Lung (tissue), 12 donors: ENCODE results near the gene BCAS3. TPM values are rescaled to one million over a fixed set of nuclear protein-coding genes. Genes with fewer than 3 reads are reported as not detected.

Source experiments
- ATAC-seq: fragments of 200-7000 bp; cut with Tn5 transposase; one replicate; pipeline ENCODE4 v1.9.1; 2020; ENCODE audit warnings: moderate number of reproducible peaks; ENCODE audit not compliant: insufficient read depth, low FRiP score
- DNase-seq, 3 donors: peaks; one replicate each; pipeline ENCODE4 v3.0.0-alpha.2; 2013 to 2017
- H3K27ac ChIP-seq, 2 donors: one replicate each; pipeline ENCODE4 v1.5.1; 2013; ENCODE audit warnings: mild to moderate bottlenecking in 2 of 2, moderate library complexity in 2 of 2, control low read depth in 1 of 2, inconsistent platforms in 1 of 2, low read depth in 1 of 2, low read length in 1 of 2
- H3K27me3 ChIP-seq, 3 donors: one replicate each; pipeline ENCODE4 v1.5.1; 2013; ENCODE audit warnings: low read length in 2 of 3; ENCODE audit not compliant: control insufficient read depth in 3 of 3, insufficient read depth in 3 of 3
- H3K36me3 ChIP-seq, 4 donors: one replicate each; pipeline ENCODE4 v1.5.1; 2013; ENCODE audit warnings: low read length in 4 of 4, mild to moderate bottlenecking in 1 of 4, moderate library complexity in 1 of 4; ENCODE audit not compliant: control insufficient read depth in 4 of 4, insufficient read depth in 4 of 4
- H3K4me1 ChIP-seq, 5 donors: one replicate each; pipeline ENCODE4 v1.5.1; 2013; ENCODE audit warnings: low read length in 5 of 5, mild to moderate bottlenecking in 2 of 5, moderate library complexity in 1 of 5; ENCODE audit not compliant: control insufficient read depth in 5 of 5, insufficient read depth in 5 of 5
- H3K4me3 ChIP-seq: one replicate; pipeline ENCODE4 v1.5.1; 2013; ENCODE audit warnings: mild to moderate bottlenecking, control low read depth, moderate library complexity
- H3K9ac ChIP-seq, 2 donors: one replicate each; pipeline ENCODE4 v1.5.1; 2013; ENCODE audit warnings: low read length in 2 of 2, control low read depth in 1 of 2; ENCODE audit not compliant: insufficient read depth in 1 of 2
- H3K9me3 ChIP-seq, 4 donors: one replicate each; pipeline ENCODE4 v1.5.1; 2013; ENCODE audit warnings: low read length in 3 of 4, mild to moderate bottlenecking in 1 of 4, moderate library complexity in 1 of 4; ENCODE audit not compliant: control insufficient read depth in 4 of 4, insufficient read depth in 3 of 4
- WGBS, 2 donors: extraction: QIAGEN DNeasy Blood & Tissue Kit; methylation state at CpG; one replicate each; pipeline ENCODE4 v1.1.7; 2013; 5-methylcytosine and 5-hydroxymethylcytosine counted together
- polyA plus RNA-seq, 2 donors: library from polyadenylated mRNA; stranded (reverse); fragments of 200-250 nt; gene quantifications; one replicate each; pipeline ENCODE4 v1.2.1, GENCODE V29; 2013
- total RNA-seq, 2 donors: library from RNA; depleted of rRNA in 1 of 2; stranded (reverse); fragments of >200 nt in 1 of 2; gene quantifications; one replicate each; pipeline ENCODE4 v1.2.1, GENCODE V29; 2014 to 2021
- TF ChIP-seq, protein P1 (sequence below): IDR thresholded peaks from 2 replicates; pipeline ENCODE4 v1.5.1; 2012; ENCODE audit warnings: mild to moderate bottlenecking; ENCODE audit errors: control extremely low read depth, extremely low read depth
- donor health status: control.
- donor health status: control.
- donor health status: Bipolar disorder and iron deficiency.
- donor health status: healthy.
- donor health status: DM: yes; HTN: yes; CAD: no.

The BCAS3 gene
- total and polyA plus RNA-seq, 4 donors, result 4.0 to 101 (median 20.3) TPM

DNA sequence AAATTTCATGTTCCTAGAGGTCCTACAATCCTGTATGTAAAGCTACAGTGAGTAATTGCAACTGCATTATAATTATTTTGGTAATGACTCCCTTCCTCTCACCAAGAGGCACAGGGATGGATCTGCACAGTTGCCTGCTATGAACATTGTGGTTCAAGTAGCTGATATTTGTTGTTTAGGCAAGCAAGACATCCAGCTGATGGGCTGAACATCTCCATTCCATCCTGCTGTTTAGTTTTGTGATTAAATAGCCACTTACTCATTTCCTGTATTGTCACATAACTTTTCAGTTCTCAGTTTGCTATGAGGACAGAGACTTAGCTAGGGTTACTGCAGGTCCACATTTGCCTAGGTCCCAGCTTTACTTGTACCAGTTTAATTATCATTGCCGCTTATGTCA lies 540.8 kb downstream of the BCAS3 start:
- Histone ChIP-seq H3K27ac (no peak overlapping the region), H3K4me1 (peaks cover 0 to 49% (median 19%) of the 10 kb centered on the region in 5 donors), H3K9me3 (no peaks in the 10 kb centered on the region), H3K36me3 (no peaks in the 10 kb centered on the region), H3K9ac (no peak overlapping the region), H3K4me3 (no peak overlapping the region), H3K27me3 (no peaks in the 10 kb centered on the region)
- ATAC-seq (no peak), DNase-seq (no peak)
- TF ChIP-seq, protein P1, sequence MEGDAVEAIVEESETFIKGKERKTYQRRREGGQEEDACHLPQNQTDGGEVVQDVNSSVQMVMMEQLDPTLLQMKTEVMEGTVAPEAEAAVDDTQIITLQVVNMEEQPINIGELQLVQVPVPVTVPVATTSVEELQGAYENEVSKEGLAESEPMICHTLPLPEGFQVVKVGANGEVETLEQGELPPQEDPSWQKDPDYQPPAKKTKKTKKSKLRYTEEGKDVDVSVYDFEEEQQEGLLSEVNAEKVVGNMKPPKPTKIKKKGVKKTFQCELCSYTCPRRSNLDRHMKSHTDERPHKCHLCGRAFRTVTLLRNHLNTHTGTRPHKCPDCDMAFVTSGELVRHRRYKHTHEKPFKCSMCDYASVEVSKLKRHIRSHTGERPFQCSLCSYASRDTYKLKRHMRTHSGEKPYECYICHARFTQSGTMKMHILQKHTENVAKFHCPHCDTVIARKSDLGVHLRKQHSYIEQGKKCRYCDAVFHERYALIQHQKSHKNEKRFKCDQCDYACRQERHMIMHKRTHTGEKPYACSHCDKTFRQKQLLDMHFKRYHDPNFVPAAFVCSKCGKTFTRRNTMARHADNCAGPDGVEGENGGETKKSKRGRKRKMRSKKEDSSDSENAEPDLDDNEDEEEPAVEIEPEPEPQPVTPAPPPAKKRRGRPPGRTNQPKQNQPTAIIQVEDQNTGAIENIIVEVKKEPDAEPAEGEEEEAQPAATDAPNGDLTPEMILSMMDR, result no peak
- WGBS, 2 donors, result 90 to 92% methylated on average over 1 of the region's 1 CpG

DNA sequence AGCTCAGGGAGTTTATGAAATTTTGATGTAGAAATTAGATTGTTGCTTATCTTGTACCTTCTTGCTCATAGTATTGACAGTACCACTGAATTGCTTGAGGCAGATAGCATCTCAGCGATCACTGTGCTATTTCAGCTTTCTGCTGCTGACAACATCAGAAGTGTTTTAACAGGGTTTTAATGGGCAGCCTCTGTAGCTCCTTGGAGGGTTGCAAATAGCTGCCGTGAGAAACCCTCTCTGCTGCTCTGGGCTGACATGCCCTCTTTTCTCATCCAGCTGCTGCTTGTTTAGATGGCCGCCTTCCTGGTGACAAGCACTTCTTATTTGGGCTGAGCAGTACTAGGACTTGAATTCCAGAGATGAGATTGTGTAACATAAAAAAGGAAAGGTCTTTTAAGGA lies 541.8 kb downstream of the BCAS3 start:
- H3K9me3 ChIP-seq, result no peaks in the 10 kb centered on the region
- WGBS, 2 donors, result 48 to 75% methylated on average over 3 of the region's 3 CpGs
- ATAC-seq, result no peak
- no peak overlapping the region for H3K9ac ChIP-seq
- DNase-seq, result peak; percentile 78 to 90 (median 86)
- no peak overlapping the region for H3K4me3 ChIP-seq
- TF ChIP-seq, protein P1, result no peak
- no peaks in the 10 kb centered on the region for H3K27me3 ChIP-seq
- peaks cover 0 to 49% (median 19%) of the 10 kb centered on the region in 5 donors for H3K4me1 ChIP-seq
- peak overlapping the region; percentile 12 to 62 for H3K27ac ChIP-seq
- H3K36me3 ChIP-seq, result no peaks in the 10 kb centered on the region

DNA sequence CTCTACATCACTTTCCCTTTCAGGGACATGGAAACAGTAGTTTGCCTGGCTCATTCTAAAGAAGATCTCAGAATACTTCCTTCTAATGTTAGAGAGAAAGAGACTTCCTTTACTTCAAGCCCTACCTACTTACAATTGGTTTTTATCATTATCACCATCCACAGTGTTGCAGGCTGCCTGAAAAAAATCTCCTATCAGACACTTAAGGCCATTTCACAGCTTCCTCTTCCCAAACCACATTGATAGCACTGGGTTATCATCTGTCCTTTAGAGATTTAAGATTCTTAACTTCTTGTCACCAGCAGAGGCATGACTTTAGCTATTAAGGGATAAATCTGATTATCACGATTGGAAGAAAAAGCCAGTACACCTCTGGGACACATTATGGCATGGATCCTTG lies 543.5 kb downstream of the BCAS3 start:
- ATAC-seq (no peak), DNase-seq (no peak)
- Histone ChIP-seq H3K4me3 (no peak overlapping the region), H3K9ac (no peak overlapping the region), H3K27ac (no peak overlapping the region), H3K27me3 (no peaks in the 10 kb centered on the region), H3K4me1 (peaks cover 0 to 49% (median 19%) of the 10 kb centered on the region in 5 donors), H3K9me3 (no peaks in the 10 kb centered on the region), H3K36me3 (no peaks in the 10 kb centered on the region)
- TF ChIP-seq, protein P1, result no peak
- 61 to 74% methylated on average over 1 of the region's 1 CpG for WGBS, 2 donors
